Gastrocnemius medialis (tissue), 4 donors: ENCODE measurements around the gene METTL16. TPM values are rescaled to one million over a fixed set of nuclear protein-coding genes. Genes with fewer than 3 reads are reported as not detected.

Experiments used
- ATAC-seq, 2 donors: fragments of 150-250 bp; one replicate each; pipeline ENCODE4 v1.9.1; 2016
- DNase-seq, 2 donors: peaks; one replicate each; pipeline ENCODE4 v3.0.0-alpha.2; 2019
- H3K27ac ChIP-seq, 4 donors: fragments of 200-600 bp; sonication (generic); 1 replicate in 1 of 4; 2 replicates in 3 of 4; pipeline ENCODE4 v1.5.1; 2016 to 2018; ENCODE audit warnings: mild to moderate bottlenecking in 2 of 4, moderate library complexity in 1 of 4
- H3K27me3 ChIP-seq, 3 donors: fragments of 200-600 bp; sonication (generic) in 2 of 3; 1 replicate in 1 of 3; 2 replicates in 2 of 3; pipeline versions ENCODE4 v1.5.1 to v1.6.0; 2016 to 2019; ENCODE audit warnings: mild to moderate bottlenecking in 1 of 3, moderate library complexity in 1 of 3
- H3K36me3 ChIP-seq, 2 donors: fragments of 200-600 bp; sonication (generic) in 1 of 2; one replicate each; pipeline ENCODE4 v1.5.1; 2017 to 2018
- H3K4me1 ChIP-seq, 2 donors: fragments of 200-600 bp; sonication (generic) in 1 of 2; one replicate each; pipeline ENCODE4 v1.5.1; 2016 to 2017; ENCODE audit warnings: mild to moderate bottlenecking in 2 of 2
- H3K4me3 ChIP-seq, 4 donors: fragments of 200-600 bp; sonication (generic) in 3 of 4; 1 replicate in 1 of 4; 2 replicates in 3 of 4; pipeline ENCODE4 v1.5.1; 2016 to 2019; ENCODE audit warnings: mild to moderate bottlenecking in 2 of 4
- H3K9me3 ChIP-seq, 3 donors: fragments of 200-600 bp; sonication (generic) in 2 of 3; 1 replicate in 1 of 3; 2 replicates in 2 of 3; pipeline ENCODE4 v1.5.1; 2016 to 2019
- CTCF ChIP-seq, 5 experiments: fragments of 450-650 bp in 3 of 5; fragments of 200-600 bp in 2 of 5; sonication (generic) in 2 of 5; IDR thresholded peaks in 4 of 5; conservative IDR thresholded peaks in 1 of 5; 1 replicate in 4 of 5; 2 replicates in 1 of 5; pipeline ENCODE4 v1.5.1; 2016 to 2019; ENCODE audit warnings: antibody characterized with exemption in 5 of 5, mild to moderate bottlenecking in 3 of 5, moderate library complexity in 3 of 5
- POLR2A ChIP-seq, 2 donors: fragments of 450-650 bp; IDR thresholded peaks; one replicate each; pipeline ENCODE4 v1.6.1; 2017; ENCODE audit warnings: antibody characterized with exemption in 2 of 2, mild to moderate bottlenecking in 2 of 2, moderate library complexity in 2 of 2
- in situ Hi-C, 4 donors: fragments of 200-750 bp; cut with MboI; loops; one replicate each; pipeline versions ENCODE4 v1.15.0 to v1.8.0; 2017; ENCODE audit warnings: low sequenced_read_pairs in 4 of 4
- intact Hi-C: fragments of 100-400 bp; cut with DNase I; formaldehyde crosslinking; loops from one replicate; pipeline ENCODE4 v1.15.1; 2023; ENCODE audit warnings: low total_unique reads
- total RNA-seq, 4 donors: library from RNA; depleted of rRNA; stranded (reverse); fragments of >200 nt; gene quantifications; one replicate each; pipeline versions ENCODE4 v1.1.0 to v1.2.3, GENCODE V29; 2016

Gene METTL16
- total RNA-seq, 4 donors from 2014 or later: 18.2 to 59.7 (median 25.4) TPM

GRCh38 chr17:2372681-2373080 lies 139.0 kb downstream of the METTL16 start:
- TF ChIP-seq CTCF (IDR thresholded peaks at IDR 0.05 in 4 of 5, conservative IDR thresholded peaks at IDR 0.05 in 1 of 5) (no peak), POLR2A (IDR thresholded peaks at IDR 0.05) (no peak)
- peaks cover 0 to 25% of the 10 kb centered on the region in 2 donors for H3K36me3 ChIP-seq
- no peak for DNase-seq
- H3K4me1 ChIP-seq: peaks cover 0 to 5% of the 10 kb centered on the region in 2 donors
- ATAC-seq: no peak
- intact Hi-C loops (no loop called here), in situ Hi-C loops (no loop called here)
- H3K27ac ChIP-seq: no peak overlapping the region
- H3K4me3 ChIP-seq: no peak overlapping the region
- no peaks in the 10 kb centered on the region for H3K27me3 ChIP-seq
- no peaks in the 10 kb centered on the region for H3K9me3 ChIP-seq

- H3K27me3 ChIP-seq: no peaks in the 10 kb centered on the region
- H3K4me1 ChIP-seq: peaks cover 0 to 5% of the 10 kb centered on the region in 2 donors
- H3K9me3 ChIP-seq: no peaks in the 10 kb centered on the region
- in situ Hi-C loops (no loop called here), intact Hi-C loops (no loop called here)
- no peak for DNase-seq
- no peak overlapping the region for H3K4me3 ChIP-seq
- TF ChIP-seq CTCF (IDR thresholded peaks at IDR 0.05 in 4 of 5, conservative IDR thresholded peaks at IDR 0.05 in 1 of 5) (no peak), POLR2A (IDR thresholded peaks at IDR 0.05) (no peak)
- no peak for ATAC-seq
- H3K27ac ChIP-seq: no peak overlapping the region
- H3K36me3 ChIP-seq: peaks cover 0 to 25% of the 10 kb centered on the region in 2 donors
These were observed 139.5 kb downstream of the METTL16 start for GRCh38 chr17:2372180-2372579.

- Histone ChIP-seq H3K36me3 (peaks cover 0 to 25% of the 10 kb centered on the region in 2 donors), H3K27ac (no peak overlapping the region), H3K27me3 (no peaks in the 10 kb centered on the region), H3K4me3 (no peak overlapping the region), H3K9me3 (no peaks in the 10 kb centered on the region), H3K4me1 (peaks cover 0 to 5% of the 10 kb centered on the region in 2 donors)
- intact Hi-C loops (no loop called here), in situ Hi-C loops (no loop called here)
- DNase-seq: no peak
- no peak for ATAC-seq
- TF ChIP-seq CTCF (IDR thresholded peaks at IDR 0.05 in 4 of 5, conservative IDR thresholded peaks at IDR 0.05 in 1 of 5): no peak
These were observed 140.2 kb downstream of the METTL16 start for GRCh38 chr17:2371183-2372130.

GRCh38 chr17:2370211-2370589 lies 141.5 kb downstream of the METTL16 start:
- DNase-seq (no peak), ATAC-seq (no peak)
- no peak for TF ChIP-seq CTCF (IDR thresholded peaks at IDR 0.05 in 4 of 5, conservative IDR thresholded peaks at IDR 0.05 in 1 of 5)
- intact Hi-C loops (no loop called here), in situ Hi-C loops (no loop called here)
- peaks cover 0 to 16% of the 10 kb centered on the region in 2 donors for H3K36me3 ChIP-seq
- H3K27me3 ChIP-seq: no peaks in the 10 kb centered on the region
- peaks cover 0 to 4% of the 10 kb centered on the region in 2 donors for H3K4me1 ChIP-seq
- no peak overlapping the region for H3K27ac ChIP-seq
- no peaks in the 10 kb centered on the region for H3K9me3 ChIP-seq
- no peak overlapping the region for H3K4me3 ChIP-seq
